COR-L47 (cell line): ENCODE measurements around the gene TMEM144.
"Not testable (repeated sequence)": the region's sequence is repeated elsewhere in the genome, so short reads cannot be mapped to it uniquely, and the experiment has no call there.

Experiments
- DNase-seq: peaks from one replicate; lab custom pipeline; 2025; lab: John Stamatoyannopoulos, UW

Gene TMEM144

DNA sequence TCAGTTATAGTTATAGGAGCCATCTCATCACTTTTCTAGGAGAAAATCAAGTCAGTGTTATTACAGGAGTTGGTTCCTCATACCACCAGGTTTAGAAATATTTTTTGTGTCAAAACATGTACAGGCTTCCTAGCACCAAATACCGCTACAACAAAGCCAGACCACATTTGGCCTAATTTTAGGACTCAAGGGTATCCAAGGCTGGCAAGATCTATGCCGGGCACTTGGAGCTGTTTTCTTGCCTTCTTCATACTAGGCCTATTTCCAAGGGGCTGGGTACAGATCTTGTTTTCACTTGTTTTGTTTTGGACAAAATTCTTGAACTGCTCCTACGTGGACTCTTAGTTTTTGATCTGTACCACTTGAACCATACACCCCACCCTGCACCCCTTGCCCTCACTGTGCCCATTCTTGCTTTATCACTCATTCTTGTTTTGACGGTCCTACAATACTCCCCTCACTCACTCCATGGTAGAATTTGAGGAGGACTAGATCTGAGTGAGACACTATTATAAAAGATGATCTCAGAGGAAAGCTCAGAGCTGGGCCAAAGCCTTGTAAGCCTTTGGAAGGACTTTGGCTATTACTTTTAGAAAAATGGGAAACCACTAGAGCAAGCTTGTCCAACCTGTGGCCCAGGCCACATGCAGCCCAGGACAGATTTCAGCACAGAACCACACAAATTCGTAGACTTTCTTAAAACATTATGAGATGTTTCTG is 17.7 kb upstream of the TMEM144 start:
- no peak for DNase-seq

DNA sequence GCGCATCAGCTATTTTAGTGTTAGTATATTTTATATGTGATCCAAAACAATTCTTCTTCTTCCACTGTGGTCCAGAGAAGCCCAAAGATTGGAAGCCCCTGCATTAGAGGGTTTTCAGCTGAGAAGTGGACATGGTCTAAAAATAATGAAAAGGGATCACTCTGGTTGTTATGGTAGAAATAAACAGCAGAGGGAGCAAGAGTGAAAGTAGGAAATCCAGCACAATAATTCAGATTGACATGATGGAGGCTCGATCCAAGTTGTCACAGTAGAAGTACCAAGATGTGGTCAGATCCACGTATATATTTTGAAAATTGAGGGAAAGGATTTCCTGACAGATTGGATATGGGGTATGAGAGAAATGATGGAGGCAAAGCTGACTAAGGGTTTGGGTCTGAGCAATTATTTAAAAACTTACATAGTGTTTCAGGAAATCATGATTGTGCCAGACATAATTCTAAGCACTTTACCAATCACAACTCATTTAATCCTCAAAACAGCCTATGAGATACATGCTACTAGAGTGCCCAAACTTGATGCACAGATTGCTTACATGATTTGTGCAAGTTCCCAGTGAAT is 17.0 kb upstream of the TMEM144 start:
- peak; percentile 37 for DNase-seq

DNA sequence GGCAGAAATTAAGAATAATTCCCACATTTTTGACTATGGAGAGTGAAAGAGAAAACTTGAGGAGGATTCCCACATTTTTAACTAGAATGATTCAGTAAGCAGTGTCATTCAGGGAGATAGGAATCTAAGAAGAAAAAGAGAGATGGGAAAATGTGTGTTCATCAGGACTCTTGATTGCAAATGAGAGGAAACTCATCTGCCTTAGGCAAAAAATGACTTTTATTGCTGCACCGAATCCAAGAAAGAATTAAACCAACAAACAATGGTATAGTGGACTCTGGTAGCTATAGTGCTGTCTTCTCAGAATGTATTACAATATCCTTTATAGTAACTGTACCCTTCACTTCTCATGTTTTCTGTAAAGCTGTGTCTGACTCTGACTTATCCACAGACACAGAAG is 15.0 kb upstream of the TMEM144 start:
- DNase-seq: no peak

DNA sequence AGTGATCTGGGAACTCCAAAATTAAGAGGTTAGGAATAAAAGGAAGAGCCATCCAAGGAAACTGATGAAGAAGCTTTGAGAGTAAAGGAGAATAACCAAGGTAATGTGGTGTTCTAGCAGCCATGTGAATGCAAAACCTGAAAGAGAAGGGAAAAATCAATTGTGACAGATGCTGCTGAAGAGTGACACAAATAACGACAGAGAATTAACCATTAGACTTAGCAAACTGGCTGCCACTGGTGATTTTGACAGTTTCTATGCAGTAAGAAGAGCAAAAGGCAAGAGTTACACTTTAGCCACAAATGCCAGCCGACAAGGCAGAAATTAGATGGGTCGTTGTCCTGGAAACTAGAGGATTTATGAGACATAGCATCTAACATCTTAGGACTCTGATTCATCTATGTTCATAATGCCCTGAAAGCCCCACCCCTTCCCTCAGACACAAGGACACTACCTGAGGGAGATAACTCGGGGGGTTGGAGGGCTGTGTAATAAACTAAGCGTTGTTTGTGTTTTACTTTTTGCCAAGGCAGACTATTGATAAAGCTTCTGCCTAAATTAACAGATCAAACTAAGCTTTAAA is 13.0 kb upstream of the TMEM144 start:
- no peak for DNase-seq

DNA sequence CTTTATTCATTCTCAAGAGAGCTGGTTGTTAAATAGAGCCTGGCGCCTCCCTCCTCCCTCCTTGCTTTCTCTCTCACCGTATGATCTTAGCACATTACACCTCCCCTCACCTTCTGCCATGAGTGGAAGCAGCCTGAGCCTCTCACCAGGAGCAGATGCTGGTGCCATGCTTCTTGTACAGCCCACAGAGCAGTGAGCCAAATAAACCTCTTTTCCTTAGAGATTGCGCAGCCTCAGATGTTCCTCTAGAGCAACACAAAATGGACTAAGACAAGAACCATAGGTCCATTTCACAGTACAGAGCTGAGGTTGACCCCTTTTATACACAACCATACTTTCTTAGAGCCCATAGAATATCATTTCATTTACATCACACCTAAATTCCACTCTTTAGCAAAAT is 10.1 kb upstream of the TMEM144 start:
- no peak for DNase-seq

DNA sequence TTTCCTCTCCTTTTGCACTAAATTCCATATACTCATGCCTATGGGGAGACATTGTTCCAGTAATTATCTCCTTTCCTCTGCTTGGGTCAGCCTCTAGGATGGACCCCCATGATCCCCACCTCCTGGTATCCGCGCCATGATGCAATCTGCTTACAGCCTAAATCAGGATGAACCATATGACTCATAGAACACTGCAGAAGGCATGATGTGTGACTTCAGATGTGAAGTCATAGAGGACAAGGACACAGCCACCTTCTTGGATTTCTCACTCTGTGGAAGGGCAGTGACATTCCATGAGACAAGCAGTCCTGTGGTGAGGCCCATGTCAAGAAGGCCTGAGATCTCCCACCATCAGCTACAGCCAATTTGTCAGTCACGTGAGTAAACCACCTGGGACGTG is 9.0 kb upstream of the TMEM144 start:
- no peak for DNase-seq

DNA sequence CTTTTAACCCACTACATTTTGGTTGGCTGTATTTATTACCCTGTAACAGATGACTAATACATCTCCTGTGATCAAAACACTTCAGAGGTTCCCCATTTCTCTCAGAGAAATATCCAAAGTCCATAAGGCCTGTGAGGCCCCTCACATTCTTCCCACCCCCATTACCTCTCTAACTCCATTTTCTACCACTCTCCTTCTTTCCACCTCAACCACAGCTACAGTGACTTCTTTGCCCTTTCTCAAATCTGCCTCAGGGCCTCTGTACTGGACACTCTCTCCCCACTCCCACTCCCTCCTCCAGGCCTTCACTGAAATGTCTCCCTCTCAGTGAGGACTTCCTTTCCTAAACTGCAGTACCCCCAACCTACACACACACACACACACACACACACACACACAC is 8.4 kb upstream of the TMEM144 start:
- DNase-seq: no peak

DNA sequence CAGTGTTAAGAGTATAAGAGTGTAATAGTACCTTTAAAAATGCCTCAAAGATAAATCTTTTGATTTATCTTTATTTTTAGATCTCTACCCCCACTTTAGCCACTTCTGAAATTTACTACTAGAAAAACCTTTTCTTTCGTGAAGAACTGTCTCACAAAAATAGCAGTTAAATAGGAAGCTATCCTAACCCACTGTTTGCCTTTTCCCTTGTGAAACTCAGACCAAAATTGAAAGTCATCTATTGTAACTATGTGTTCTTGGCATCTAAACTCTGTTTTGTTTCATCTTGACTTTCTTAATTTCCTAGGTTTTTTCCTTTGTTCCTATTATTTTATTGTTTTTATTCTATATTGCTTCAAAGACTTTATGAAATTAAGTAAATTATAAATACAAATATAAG is 7.8 kb upstream of the TMEM144 start:
- no peak for DNase-seq

DNA sequence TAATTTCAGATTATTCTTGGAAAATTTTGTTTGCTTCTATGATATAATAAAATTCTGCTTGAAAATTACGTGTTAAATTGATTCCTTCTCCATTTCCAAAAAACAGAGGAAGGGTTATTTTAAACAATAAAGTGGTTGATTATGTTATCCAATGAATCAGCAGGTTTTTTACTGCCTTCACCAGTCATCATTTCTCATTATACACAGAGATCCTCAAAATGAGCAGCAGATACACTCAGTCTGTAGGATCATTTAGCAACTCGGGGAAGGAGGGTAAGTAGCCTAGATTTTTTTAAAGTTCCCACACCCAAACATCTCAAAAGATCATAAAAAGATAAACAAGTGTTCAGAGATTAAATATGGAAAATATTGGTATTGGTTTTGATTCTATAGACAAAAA is 6.8 kb upstream of the TMEM144 start:
- DNase-seq: no peak

DNA sequence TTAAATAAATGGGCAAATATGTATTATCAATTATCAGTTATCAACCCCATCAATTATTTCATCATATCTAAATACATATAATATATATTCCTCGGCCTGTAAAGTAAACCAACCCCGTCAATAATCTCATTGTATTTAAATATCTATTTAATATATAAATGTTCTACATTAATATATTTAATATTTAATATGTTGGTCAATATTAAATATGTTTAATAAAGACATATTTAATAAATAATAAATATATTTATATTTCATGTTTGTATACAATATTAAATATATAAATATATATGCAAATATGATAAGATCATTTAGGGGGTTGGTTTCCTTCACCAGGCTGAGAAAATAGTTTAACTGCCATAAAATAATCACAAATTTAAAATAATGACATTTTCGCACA is 6.4 kb upstream of the TMEM144 start:
- no peak for DNase-seq

DNA sequence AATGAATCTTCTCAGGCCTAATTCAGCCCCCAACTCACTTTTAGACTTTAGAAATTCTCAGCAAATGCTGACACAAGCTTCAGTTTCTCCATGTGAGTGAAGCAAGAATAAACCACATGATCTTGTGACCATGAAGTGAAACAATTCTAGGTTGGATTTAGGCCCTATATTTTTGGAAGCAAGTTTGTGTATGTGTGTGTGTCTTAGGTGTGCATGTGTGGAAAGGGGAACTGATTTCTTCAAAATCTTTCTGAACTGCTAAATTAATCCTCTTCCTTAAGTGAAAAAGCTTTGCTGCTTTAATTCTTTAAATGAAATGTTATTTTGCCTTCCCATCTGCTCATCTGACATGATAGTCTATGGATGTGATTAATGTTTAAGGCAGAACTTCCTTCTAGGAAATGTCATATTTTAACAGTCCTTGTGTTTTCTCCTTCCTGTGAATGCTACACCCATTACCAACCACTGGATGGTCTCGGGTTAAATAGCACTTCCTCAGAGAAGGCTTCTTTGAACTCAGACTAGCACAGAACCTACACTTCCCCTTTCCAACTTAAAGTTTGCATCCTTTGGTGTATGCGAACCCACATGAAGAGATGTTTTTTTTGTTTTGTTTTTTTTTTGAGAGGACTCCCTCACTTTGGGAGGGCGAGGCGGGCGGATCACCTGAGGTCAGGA is 1.2 kb upstream of the TMEM144 start:
- DNase-seq: no peak

DNA sequence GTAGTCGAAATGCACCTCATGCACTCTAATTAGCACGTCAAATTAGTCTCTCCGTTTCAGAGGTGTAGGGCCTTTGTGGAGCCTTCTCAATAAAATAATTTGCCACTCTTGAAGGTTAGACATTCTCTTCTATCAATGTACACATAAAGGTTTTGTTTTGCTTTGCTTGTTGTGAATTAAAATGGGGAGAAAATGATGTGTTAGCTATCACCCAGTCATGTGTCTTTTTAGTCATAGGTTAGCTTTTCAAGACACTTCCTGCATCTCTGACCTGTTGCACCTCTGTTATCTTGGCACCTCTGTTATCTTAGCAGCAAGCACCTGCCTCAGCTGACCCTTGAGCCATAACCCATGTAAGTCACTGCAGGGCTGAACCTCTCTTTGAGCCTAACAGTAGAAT is 936 bp downstream of the TMEM144 start:
- no peak for DNase-seq

DNA sequence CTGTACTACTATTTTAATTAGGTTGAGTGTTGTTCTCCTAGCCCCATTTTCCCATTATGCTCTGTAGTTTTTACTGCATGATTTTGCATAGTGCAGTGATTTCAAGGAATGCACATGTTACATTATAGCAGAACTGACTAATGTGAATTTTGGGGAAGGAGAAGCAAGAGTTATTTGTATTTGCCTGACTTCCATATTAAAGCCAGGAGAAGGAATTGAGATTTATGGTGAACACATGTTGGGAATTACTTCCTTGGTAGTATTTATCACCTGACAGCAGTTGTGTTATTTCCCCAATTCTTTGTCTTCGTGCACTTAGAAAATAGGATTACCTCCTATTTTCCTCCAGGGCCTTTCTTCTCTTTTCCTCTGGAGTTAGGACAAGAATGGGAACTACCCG is 3.2 kb downstream of the TMEM144 start:
- DNase-seq: no peak

DNA sequence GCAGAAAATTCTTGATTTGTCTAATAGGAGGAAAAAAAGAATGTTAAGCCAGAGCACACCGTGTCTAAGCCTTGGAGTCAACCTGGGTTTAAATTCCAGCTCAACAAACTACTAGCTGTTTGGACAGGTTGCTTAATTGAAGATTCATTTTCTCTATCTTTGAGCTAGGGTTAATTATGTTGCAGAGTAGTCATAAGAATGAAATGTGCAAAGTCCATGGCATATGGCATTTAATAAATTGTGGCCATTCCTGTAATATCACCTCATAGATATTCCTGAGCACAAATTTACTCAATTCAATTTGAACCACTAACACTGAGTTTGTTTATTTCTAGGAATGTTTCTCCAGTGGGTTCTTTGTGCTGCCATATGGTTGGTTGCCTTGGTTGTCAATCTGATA is 4.6 kb downstream of the TMEM144 start:
- DNase-seq: no peak

DNA sequence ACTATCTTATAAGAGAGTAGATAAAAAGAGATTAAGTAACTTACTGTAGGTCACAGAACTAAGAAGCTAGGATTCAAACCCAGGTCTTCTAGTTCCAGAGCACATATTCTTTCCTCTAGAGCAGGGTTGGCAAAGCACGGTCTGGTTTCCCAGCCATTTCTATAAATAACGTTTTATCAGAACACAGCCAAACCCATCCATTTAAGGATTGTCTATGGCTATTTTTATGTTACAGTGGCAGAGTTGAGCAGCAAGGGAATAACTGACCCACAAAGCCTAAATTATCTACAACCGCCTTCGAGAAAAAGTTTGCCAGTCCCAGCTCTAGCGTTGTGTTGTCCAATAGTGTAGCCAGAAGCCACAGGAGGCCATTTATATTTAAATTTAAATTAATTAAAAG is 7.5 kb downstream of the TMEM144 start:
- no peak for DNase-seq

DNA sequence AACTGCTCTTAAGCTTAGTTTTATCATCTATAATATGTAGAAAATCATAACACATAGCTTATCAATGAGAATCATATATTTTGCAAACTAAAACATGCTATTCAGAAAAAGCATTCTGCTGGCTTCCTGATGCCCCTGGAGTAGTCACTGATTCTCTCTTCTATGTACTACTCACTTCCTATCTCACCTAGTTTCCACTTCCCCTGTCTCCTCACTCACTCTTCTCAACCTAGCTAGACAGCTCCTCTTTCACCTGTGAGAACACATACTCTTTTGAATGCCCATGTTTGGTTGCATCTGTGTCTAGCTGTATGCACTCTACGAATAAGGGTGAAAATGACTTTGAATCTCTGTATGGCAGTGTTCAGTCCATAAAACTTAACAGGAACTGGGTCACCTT is 9.3 kb downstream of the TMEM144 start:
- no peak for DNase-seq

DNA sequence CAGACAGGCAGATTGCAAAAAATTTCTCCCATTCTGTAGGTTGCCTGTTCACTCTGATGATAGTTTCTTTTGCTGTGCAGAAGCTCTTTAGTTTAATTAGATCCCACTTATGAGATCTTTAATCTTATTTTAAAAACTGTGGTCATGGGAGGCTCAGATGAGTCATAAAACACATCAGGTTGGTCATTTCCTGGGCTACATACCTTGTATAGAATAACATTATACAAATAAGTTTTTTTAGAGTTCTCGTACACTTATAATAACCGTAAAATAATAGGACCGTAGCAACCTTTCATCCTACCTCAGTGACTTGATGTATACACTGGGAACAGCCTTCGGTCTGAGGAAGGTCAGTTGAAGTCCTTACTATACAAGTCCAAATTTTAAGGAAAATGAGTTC is 14.0 kb downstream of the TMEM144 start:
- DNase-seq: not testable (repeated sequence)

DNA sequence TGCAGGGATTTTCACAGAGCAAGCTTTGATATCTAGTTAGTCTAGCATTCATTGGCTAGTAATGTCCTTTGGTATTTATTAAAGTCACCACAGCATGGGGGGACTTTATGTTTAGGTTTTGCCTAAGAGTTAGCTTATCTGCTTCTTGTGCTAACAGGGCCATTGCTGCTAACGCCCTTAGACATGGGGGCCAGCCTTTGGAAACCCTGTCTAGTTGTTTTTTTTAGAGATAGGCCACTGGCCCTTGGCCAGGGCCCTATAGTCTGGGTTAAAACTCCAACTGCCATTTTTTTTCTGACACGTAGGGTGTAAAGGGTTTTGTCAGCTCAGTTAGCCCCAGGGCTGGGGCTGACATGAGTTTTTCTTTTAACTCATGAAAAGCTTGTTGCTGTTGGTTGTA is 14.7 kb downstream of the TMEM144 start:
- not testable (repeated sequence) for DNase-seq

DNA sequence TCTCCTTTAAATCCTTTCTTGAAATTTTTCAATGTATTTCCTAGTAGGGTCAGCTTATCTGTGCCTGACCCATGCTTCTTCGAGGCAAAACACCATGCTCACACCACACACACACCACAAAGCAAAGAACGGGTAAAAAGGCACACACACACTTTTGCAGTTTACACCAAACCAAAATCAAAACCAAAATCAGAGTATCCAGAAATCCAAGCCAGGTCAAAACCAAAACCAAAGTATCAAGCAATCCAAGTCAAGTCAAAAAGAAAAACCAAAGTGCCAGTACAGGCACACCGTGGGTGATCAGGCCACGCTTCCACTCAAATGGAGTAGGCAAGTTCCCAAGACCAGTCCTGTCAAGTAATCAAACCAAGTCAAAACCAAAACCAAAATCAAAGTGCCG is 17.6 kb downstream of the TMEM144 start:
- not testable (repeated sequence) for DNase-seq

DNA sequence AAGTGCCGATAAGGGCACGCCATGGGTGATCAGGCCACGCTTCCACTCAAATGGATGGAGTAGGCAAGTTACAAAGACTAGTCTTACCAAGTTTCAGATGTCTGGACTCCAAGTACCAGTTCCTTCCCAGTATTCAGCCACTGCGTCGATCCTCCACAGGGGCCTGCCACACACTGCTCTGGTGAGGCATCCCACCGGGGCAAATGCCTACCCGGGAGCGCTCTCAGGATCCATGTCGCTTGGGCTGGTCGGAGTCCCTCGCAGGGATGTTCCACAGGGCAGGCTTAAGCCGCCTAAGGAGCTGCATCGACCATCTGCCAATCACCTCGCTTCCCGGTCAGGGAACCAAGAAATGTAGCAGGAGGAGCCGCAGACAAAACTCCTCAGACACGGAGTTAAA is 18.1 kb downstream of the TMEM144 start:
- not testable (repeated sequence) for DNase-seq

DNA sequence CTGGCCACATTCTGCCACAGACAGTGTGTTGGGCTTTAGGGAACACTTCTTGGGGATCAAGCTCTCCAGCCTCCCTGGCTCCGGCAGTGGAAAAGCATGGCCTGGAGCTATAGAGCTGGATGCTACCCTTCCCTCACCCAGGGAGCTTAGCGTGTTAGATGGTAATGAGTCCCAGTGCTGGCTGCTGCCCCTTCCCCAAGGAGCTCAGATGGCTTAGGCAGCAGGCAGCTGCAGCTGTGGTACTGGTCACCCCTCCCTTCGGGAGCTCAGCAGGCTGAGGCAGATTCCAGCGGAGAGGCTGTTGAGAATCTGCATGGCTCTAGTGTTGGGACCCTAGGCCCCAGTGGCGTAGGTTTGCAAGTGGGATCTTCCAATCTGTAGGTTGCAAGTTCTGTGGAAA is 19.5 kb downstream of the TMEM144 start:
- no peak for DNase-seq

DNA sequence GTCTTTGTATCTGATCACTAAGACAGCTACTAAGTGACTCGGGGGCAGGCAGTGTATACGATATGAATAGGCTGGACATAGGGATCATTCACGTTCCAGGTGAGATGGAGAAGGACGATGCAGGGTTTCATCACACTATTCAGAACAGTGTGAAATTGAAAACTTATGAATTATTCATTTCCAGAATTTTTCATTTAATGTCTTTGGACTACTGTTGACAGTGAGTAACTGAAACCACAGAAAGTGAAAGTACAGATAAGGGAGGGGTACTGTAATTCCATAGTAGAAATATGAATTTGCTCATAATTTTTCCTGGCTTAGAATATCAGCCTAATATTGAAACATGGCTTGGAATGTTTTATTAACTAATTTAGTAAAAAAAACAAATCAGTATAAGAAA is 24.4 kb downstream of the TMEM144 start:
- no peak for DNase-seq

DNA sequence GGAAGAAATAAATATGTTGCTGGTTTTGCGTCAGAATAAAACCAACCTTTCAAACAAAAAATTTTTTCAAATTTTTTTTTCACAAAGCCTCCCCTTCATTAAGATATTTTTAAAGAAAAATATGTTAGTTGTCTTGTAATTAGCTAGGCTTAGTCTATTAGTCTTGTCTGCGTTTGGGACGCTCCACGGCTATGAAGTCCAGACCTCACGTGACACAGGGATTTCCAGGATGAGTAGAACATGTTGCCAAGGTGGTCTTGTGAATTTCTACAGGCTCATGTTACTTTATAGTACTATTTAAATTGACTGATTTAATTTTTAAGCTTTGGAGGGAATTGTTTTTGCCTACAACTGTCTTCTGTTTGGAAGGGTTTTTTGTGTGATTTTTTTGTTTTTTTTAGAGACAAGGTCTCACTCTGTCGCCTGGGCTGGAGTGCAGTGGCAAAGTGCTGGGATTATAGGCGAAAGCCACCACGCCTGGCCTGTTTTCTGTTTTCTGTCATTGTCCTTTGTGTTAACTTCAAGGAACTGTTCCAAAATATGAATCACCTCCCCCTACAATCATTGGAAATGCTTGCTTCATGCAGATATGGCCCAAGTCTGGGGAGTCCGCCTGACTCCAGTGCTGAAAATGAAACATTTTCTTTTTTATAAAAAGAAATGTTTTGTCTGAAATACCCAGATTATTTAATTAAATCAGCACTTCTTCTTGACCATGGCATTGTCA is 26.2 kb downstream of the TMEM144 start:
- DNase-seq: no peak
